Hepatocyte (in vitro differentiated cells): Measurements from ENCODE around the gene HCRTR1.

Experiments used
- EZH2phosphoT487 ChIP-seq: fragments of 200-600 bp; sonication (generic); IDR thresholded peaks from one replicate; pipeline ENCODE4 v1.6.1; 2018; ENCODE audit warnings: antibody characterized with exemption, mild to moderate bottlenecking, low read depth, moderate library complexity; ENCODE audit not compliant: unreplicated experiment, severe bottlenecking
- TF ChIP-seq, protein P1 (sequence below): fragments of 200-600 bp; sonication (generic); IDR thresholded peaks from 2 replicates; pipeline ENCODE4 v1.5.1; 2016; ENCODE audit warnings: antibody characterized with exemption, mild to moderate bottlenecking; ENCODE audit not compliant: poor library complexity

DNA sequence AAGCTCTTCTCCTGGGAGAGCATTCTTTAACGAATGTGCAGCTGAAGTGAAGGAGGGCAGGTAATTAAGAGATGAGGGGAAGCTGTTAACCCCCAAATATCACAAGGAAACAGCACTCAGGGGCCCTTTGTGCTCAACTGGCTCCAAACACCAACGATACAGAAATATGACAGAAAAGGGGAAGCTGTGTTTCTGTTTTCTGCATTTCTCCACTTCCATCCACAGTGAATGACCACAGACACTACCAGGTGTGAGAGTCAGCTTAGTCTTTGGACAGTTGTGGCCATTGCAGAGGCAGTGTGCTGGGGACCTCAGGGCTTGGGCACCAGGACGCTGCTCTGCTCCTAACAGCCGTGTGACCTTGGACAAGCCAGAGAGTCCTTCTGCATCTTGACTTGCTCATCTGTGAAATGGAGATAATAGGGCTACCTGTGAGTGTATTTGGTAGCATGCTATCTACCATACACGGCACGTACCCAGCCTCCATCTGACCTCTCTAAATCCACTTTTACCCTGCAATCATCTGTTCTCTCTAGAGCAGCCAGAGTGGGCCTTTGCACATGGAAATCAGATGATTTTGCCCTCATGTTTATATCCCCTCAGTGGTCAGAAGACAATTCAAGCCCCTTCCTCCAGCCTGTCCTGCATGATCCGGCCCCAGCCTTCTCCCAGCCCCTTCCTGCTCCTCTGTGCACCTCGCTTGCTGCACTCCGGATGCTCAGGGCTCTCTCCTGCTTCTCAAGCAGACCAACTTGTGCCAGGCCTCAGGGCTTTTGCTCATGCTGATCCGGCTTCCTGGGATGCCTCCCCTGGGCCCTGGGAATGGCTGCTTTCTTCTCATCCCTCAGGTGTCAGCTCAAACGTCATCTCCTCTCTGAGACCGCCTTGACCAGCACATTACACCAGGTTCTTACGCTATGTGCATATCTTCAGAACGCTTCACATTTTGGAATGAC lies 45.9 kb upstream of the HCRTR1 start:
- no peak for TF ChIP-seq EZH2phosphoT487
- TF ChIP-seq, protein P1, sequence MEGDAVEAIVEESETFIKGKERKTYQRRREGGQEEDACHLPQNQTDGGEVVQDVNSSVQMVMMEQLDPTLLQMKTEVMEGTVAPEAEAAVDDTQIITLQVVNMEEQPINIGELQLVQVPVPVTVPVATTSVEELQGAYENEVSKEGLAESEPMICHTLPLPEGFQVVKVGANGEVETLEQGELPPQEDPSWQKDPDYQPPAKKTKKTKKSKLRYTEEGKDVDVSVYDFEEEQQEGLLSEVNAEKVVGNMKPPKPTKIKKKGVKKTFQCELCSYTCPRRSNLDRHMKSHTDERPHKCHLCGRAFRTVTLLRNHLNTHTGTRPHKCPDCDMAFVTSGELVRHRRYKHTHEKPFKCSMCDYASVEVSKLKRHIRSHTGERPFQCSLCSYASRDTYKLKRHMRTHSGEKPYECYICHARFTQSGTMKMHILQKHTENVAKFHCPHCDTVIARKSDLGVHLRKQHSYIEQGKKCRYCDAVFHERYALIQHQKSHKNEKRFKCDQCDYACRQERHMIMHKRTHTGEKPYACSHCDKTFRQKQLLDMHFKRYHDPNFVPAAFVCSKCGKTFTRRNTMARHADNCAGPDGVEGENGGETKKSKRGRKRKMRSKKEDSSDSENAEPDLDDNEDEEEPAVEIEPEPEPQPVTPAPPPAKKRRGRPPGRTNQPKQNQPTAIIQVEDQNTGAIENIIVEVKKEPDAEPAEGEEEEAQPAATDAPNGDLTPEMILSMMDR: no peak
